ENCODE data around the gene PABPN1L. TPM values are rescaled to one million over a fixed set of nuclear protein-coding genes. Genes with fewer than 3 reads are reported as not detected.

PABPN1L gene
- total RNA-seq, 1 experiment from 2014 or later, result 0.57 TPM

Other genes with a start within 250 kb of the PABPN1L start
- not detected for gene IL17C, start 228.1 kb downstream of the PABPN1L start, total RNA-seq (2021; ENCODE audit: unreplicated experiment)
- gene CYBA, start 215.6 kb downstream of the PABPN1L start, total RNA-seq (2021; ENCODE audit: unreplicated experiment), result 321 TPM
- gene MVD, start 203.6 kb downstream of the PABPN1L start, total RNA-seq (2021; ENCODE audit: unreplicated experiment), result 119 TPM
- gene SNAI3, start 180.2 kb downstream of the PABPN1L start, total RNA-seq (2021; ENCODE audit: unreplicated experiment), result 2.2 TPM
- 39.4 TPM for gene RNF166, start 160.3 kb downstream of the PABPN1L start, total RNA-seq (2021; ENCODE audit: unreplicated experiment)
- gene CTU2, start 160.2 kb downstream of the PABPN1L start, total RNA-seq (2021; ENCODE audit: unreplicated experiment), result 71.3 TPM
- 224 TPM for gene PIEZO1, start 81.4 kb downstream of the PABPN1L start, total RNA-seq (2021; ENCODE audit: unreplicated experiment)
- 160 TPM for gene CDT1, start 62.9 kb downstream of the PABPN1L start, total RNA-seq (2021; ENCODE audit: unreplicated experiment)
- 311 TPM for gene APRT, start 54.7 kb downstream of the PABPN1L start, total RNA-seq (2021; ENCODE audit: unreplicated experiment)
- 44.6 TPM for gene GALNS, start 9.7 kb downstream of the PABPN1L start, total RNA-seq (2021; ENCODE audit: unreplicated experiment)
- gene TRAPPC2L, start 9.5 kb downstream of the PABPN1L start, total RNA-seq (2021; ENCODE audit: unreplicated experiment), result 94.1 TPM
- gene CBFA2T3, start 110.5 kb upstream of the PABPN1L start, total RNA-seq (2021; ENCODE audit: unreplicated experiment), result 19.1 TPM
- gene ACSF3, start 227.2 kb upstream of the PABPN1L start, total RNA-seq (2021; ENCODE audit: unreplicated experiment), result 74.5 TPM

Data from HCT116 (cell line).